ENCODE measurements around the gene UNC13C.
"Not testable (repeated sequence)": the region's sequence is repeated elsewhere in the genome, so short reads cannot be mapped to it uniquely, and the experiment has no call there.

Gene UNC13C

DNA sequence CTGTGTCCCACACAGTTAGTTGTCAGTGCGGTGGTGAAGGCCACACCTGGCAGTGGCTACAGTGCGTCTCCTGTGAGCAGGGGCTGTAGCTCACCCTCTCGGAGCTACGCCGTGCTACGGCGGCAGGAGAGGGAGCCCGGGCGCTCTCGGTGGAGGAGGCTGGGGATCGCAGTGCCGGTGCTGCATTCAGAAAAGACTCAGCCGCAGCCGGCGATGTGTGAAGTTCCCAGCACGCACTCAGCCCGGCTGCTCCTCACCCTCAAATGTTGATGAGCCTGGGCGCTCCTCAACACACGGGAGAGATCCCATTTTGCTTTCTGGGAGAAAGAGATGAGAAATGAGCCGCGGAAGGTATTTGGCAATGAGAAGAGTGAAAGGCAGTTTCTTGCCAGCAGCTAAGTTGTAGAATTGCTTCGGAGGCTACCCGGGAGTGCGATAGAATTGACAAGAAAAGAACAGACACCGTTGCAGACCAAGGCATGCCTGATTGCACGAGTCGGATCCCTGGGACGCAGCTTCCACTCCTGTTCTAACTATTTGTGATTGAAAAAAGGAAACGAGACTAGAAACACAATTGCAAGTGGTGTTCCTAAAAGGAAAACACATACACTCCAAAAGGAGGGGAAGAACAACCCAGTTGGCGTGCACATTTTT, at the start of gene UNC13C:
Gene UNC13C (plus strand): TSS at position 189 of the 654 bp plus-strand sequence. CDS start 34,463 bp downstream, outside the sequence.
- DNase-seq (ENCODE audit: low read depth), result no peak

- DNase-seq (ENCODE audit: low read depth), result no peak
Observed at GRCh38 chr15:53936137-53936536, 42.1 kb upstream of the UNC13C start.

- not testable (repeated sequence) for DNase-seq (ENCODE audit: low read depth)
Observed at GRCh38 chr15:53937632-53938031, 40.6 kb upstream of the UNC13C start.

DNA sequence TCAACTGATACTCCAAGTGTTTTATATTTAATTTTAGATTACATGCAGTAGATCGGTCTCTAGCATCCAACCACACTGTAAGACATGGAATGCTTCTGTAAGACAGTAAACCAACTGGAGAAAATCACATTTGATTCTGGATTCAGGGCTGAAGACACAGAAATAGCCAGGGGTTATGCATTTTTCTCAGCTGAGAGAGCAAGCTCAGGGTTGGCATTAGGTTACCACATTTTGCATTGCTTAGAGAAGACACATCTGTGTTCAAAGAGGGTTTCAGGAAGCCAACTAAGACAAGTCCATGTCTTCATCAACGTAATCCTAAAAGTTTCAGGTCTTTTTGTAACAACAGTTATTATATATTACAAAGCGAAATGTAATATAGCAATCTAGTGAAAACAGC, 27.7 kb upstream of the UNC13C start:
- DNase-seq (ENCODE audit: low read depth), result no peak

DNA sequence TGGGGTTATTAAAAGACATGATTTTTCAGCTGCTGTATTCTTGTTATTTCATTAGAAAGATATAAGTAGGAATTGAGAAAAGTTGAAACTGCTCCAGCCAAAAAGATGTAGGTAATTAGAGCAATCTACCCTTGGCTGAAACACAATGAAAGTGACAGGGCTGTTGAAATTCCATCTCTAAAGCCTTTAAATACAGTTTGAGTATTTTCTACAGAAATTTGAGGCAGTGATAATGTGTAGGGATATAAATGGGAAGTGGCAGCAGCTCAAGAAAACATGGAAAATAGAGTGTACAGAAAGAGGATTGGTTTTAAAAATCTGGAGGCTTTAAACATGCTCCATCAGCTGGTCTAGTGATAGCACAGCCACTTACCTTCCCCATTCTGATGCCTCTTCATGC, 22.8 kb upstream of the UNC13C start:
- no peak for DNase-seq (ENCODE audit: low read depth)

GRCh38 chr15:53962646-53963561, 15.3 kb upstream of the UNC13C start:
- DNase-seq (ENCODE audit: low read depth), result no peak

DNA sequence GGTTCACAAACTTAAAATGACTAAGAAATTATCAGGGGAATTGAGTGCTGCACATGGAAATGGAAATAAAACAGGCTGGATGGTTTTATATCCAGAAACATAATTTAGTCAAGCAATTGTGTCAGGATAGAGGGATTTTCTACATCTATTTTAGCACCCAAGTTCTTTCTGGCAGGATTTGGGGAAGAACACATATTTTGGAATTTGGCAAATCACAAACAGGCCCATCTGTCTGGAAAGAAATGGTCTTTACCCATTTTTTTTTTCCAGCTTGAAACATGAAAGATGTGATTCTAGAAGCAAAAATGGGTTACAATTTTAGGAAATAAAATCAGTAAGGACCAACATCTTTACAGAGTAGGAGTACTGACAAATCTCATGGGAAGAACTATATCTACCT, 14.4 kb upstream of the UNC13C start:
- DNase-seq (ENCODE audit: low read depth), result no peak

DNA sequence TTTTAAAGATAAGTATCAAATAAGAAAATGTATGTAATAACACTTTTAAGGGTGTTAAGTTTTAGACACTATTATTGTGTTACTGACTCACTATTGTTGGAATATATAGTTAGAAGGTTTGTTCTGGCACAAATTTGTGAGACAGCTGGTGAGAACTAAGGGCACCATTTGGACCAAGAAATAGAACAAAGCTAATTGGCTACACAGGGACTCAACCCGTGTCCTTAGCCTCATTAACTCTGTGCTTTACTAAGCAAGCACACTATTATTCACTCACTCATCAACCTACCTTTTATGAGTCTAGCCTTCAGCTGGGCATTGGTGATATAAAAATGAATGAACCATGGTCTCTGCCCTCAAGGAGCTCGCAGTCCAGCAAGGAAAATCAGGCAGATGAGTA, 4.1 kb upstream of the UNC13C start:
- DNase-seq (ENCODE audit: low read depth), result no peak

DNA sequence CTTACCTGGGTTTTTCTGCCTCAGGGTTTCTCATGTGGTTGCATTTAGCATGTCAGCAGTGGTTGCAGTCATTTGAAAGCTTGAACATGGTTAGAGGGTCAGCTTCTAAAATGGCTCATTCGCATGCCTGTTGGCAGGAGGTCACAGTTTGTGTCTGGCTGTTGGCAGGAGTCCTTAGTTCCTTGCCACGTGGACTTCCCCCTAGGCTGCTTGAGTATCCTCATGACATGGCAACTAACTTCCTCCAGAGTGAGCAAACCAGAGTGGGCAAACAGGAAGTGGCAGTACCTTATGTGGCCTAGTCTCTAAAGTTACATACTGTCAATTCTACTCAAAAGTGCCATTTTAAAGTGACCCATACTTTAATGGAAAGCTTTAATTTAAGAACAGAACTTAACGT, 3.4 kb upstream of the UNC13C start:
- DNase-seq (ENCODE audit: low read depth), result no peak

- no peak for DNase-seq (ENCODE audit: low read depth)
Observed at GRCh38 chr15:53976844-53977392, 1.3 kb upstream of the UNC13C start.

DNA sequence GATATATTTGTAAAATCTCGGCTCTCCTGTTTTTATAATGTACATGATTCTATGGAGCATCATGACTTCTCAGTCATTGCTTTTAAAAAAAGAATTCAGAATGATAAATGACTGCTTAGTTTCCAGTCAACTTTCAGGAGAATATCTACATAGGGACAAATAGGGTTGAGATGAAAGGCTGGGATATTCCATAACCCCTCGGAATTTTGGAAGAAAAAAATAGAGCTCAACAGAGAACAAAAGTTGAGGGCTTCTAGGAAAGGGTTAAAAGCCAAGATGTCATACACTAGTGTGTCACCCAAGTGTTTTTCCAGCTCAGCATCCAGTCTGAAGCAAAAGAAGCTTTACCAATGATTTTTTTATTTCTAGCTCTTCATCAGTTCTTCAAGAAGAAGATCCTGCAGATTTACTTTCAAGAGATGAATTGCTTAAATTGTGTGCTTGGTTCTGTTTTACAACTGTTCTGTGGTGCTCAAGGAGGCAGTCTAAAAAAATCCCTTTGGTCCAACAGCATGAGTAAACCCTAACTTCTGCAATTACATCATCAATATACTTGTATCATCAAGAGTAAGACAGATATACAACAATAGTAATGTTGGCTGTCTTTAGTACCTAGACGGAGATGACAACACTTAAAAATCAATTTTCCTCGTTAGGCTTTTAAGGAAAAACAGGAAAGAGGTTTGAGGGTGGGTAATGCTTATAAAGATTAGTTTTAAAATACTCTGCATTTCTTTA, 979 bp downstream of the UNC13C start:
- DNase-seq (ENCODE audit: low read depth), result no peak

- no peak for DNase-seq (ENCODE audit: low read depth)
Observed at GRCh38 chr15:53980021-53980420, 1.8 kb downstream of the UNC13C start.

DNA sequence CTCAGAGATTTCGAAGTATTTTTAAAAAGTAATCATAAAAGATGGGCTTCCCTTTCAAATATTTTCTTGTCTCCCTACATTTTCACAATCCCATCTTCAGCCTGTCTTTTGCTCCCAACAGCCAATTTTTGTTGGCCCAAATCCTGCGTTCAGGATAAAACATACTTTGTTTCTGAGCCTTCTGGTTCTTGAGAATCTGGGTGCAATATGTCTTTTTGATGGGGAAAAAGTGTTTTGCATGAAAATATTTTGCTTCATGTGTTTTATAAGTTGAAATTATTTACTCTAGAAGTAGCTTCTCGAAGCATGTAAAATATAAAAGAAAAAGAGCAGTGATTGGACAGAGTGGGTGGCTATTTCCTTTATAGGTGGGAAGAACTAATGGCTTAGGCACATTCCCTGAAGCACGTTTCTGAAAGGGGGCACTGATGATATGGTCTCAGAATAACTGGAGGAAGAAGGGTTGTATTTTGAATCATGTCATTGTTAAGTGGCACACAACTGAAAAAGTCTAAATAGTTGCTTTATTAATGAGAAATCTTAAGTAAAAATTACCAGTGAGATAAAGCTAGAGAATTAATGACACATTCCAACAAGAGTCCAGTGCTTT, 3.9 kb downstream of the UNC13C start:
- DNase-seq (ENCODE audit: low read depth), result no peak

DNA sequence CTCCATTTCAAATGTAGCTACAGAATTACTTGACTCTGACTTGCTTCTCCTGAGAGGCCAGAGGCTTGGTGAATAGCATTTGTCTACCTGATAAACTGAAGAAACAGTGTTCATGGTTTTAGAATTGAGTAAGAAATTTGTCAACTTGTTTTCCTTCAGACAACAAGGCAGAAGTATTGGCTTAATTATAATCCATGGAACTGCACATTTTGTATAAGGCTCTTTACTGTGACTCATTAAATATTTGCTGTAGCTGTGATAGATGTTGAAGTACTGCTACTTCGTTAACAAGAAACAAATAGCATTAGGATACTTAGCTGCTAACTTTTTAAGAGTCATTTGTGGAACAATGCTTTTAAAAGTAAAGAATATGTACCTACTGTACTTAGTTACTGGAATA, 4.6 kb downstream of the UNC13C start:
- no peak for DNase-seq (ENCODE audit: low read depth)

- no peak for DNase-seq (ENCODE audit: low read depth)
Observed at GRCh38 chr15:53984221-53984620, 6.0 kb downstream of the UNC13C start.

DNA sequence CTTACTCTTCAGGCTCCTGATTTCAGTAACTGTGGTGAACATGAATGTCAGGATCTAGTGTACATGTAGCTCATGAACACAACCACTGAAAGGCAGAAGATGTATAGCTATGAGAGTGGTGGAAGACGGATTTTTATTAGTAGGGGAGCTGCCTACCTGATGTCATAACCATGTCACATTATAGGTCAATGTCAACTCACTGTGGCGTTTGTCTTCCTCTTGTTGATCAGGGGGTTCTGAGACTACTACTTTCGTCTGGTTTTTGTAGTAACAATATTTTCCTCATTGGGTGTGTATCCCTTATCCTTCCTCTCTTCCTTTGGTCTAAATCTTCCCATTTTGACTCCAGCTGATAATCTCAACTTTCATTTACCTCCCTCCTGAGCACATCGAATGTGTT, 7.3 kb downstream of the UNC13C start:
- no peak for DNase-seq (ENCODE audit: low read depth)

DNA sequence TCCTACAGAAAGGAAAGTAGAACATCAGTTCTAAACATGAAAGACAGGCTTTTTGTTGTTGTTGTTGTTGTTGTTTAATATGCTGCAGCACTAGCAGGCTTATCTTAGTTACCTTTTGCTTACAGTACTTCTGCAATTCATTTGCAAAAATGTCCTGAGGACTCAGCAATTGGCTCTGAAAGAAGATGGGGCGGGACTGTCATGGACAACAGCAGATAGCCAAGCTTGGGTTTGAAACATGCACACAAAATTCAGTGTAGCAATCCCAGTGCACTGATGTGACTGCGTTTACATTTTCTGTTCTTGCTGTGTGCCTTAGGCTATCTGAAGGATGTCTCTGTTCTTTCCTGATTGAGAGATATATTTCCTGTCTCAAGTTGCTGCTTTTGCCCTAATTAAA, 9.2 kb downstream of the UNC13C start:
- DNase-seq (ENCODE audit: low read depth), result no peak

DNA sequence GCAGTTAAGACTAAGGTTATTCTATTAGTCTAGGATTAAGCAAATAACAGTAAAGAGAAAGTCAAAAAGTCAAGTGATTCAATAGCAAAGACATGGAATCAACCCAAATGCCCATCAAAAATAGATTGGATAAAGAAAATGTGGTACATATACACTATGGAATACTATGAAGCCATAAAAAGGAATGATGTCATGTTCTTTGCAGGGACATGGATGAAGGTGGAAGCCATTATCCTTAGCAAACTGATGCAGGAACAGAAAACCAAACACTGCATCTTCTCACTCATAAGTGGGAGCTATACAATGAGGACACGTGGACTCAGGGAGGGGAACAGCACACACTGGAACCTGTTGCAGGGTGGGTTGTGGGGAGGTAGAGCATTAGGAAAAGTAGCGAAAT, 29.0 kb downstream of the UNC13C start:
- no peak for DNase-seq (ENCODE audit: low read depth)

GRCh38 chr15:54011656-54012055, 33.4 kb downstream of the UNC13C start:
- no peak for DNase-seq (ENCODE audit: low read depth)

DNA sequence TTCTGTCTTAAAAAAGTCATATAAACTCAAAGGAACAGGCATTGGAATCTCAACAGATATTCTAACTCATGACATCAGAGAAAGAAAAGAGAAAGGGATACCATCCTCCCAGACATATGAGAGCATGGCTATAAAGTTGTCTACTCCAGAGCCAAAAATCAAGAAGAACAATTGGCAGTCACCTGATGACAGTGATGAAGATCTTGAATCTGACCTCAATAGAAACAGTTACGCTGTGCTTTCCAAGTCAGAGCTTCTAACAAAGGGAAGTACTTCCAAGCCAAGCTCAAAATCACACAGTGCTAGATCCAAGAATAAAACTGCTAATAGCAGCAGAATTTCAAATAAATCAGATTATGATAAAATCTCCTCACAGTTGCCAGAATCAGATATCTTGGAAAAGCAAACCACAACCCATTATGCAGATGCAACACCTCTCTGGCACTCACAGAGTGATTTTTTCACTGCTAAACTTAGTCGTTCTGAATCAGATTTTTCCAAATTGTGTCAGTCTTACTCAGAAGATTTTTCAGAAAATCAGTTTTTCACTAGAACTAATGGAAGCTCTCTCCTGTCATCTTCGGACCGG, 35.9 kb downstream of the UNC13C start:
- no peak for DNase-seq (ENCODE audit: low read depth)

DNA sequence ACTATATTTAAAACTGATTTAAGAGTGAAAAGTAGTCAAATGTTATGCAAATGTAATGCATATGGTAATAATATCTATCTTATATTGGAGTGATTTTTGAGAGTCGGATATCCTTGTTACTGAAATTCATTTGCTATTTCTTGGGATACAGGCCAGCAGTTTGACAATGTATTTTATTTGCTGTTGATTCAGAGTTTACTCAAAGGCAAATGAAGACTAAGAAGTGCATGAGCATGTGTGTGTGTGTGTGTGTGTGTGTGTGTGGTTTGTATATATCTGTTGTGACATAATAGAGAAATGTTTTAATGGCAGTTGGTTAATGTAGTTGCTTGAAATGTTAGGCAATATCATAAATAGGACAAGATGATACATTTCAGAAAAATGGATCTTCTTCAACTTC, 39.0 kb downstream of the UNC13C start:
- DNase-seq (ENCODE audit: low read depth), result no peak

DNA sequence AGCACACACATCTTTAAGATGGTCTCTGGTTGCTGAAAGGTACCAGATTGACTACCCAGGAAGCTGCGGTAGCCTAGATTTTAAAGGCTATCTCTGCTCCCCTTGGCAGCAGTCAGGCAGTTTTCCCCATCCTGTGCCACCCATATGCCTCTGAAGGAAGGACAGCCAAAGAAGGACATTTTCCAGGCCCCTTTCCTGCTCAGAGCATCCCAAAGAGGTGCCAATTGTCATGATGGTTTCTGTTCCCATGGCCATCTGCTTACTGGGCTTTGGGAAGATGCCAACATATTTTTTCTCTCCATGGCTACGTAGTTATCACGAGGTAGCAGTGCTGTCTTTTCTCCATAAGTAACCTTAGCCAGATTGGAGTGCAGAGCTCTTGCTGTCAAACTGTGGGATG, 39.7 kb downstream of the UNC13C start:
- DNase-seq (ENCODE audit: low read depth), result no peak
